AG04449 (cell line): ENCODE measurements around the gene STRADA.

Experiments used
- CTCF ChIA-PET: fragments of 350-600 bp; formaldehyde crosslinking; extraction: SDS; loops from one replicate; lab custom pipeline; 2021; ENCODE audit warnings: antibody characterized with exemption; lab: Yijun Ruan, JAX
- POLR2A ChIA-PET: fragments of 400-600, 350-600 bp; formaldehyde crosslinking; extraction: SDS; loops from one replicate; lab custom pipeline; 2020; ENCODE audit warnings: antibody characterized with exemption, inconsistent platforms; lab: Yijun Ruan, JAX
- DNase-seq: peaks from one replicate; pipeline ENCODE4 v3.0.0-alpha.2; 2010; ENCODE audit warnings: low read depth, low spot score
- H3K4me3 ChIP-seq: 2 replicates; pipeline ENCODE4 v1.5.1; 2011; ENCODE audit warnings: low read depth, mild to moderate bottlenecking, control low read depth, low read length
- TF ChIP-seq, protein P1 (sequence below): IDR thresholded peaks from one replicate; pipeline ENCODE4 v1.5.1; 2011; ENCODE audit warnings: mild to moderate bottlenecking, moderate library complexity, low read length, control low read depth, inconsistent platforms; ENCODE audit not compliant: insufficient read depth; ENCODE audit errors: missing control alignments

The STRADA gene

GRCh38 chr17:63764716-63765115 is 23.1 kb upstream of the STRADA start:
- POLR2A ChIA-PET: interaction anchor here (1.7 kb wide), 1 partner anchor 9 kb away, joined by 6 read pairs; the partner anchor contains the start of genes CCDC47 and DDX42
- no peak for DNase-seq
- TF ChIP-seq, protein P1, sequence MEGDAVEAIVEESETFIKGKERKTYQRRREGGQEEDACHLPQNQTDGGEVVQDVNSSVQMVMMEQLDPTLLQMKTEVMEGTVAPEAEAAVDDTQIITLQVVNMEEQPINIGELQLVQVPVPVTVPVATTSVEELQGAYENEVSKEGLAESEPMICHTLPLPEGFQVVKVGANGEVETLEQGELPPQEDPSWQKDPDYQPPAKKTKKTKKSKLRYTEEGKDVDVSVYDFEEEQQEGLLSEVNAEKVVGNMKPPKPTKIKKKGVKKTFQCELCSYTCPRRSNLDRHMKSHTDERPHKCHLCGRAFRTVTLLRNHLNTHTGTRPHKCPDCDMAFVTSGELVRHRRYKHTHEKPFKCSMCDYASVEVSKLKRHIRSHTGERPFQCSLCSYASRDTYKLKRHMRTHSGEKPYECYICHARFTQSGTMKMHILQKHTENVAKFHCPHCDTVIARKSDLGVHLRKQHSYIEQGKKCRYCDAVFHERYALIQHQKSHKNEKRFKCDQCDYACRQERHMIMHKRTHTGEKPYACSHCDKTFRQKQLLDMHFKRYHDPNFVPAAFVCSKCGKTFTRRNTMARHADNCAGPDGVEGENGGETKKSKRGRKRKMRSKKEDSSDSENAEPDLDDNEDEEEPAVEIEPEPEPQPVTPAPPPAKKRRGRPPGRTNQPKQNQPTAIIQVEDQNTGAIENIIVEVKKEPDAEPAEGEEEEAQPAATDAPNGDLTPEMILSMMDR: no peak
- no peak overlapping the region for H3K4me3 ChIP-seq
- CTCF ChIA-PET: interaction anchor here (0.6 to 1.4 kb wide), 2 partner anchors 15 to 18 kb away, joined by 3 to 4 read pairs; no protein-coding TSS in a partner anchor

DNA sequence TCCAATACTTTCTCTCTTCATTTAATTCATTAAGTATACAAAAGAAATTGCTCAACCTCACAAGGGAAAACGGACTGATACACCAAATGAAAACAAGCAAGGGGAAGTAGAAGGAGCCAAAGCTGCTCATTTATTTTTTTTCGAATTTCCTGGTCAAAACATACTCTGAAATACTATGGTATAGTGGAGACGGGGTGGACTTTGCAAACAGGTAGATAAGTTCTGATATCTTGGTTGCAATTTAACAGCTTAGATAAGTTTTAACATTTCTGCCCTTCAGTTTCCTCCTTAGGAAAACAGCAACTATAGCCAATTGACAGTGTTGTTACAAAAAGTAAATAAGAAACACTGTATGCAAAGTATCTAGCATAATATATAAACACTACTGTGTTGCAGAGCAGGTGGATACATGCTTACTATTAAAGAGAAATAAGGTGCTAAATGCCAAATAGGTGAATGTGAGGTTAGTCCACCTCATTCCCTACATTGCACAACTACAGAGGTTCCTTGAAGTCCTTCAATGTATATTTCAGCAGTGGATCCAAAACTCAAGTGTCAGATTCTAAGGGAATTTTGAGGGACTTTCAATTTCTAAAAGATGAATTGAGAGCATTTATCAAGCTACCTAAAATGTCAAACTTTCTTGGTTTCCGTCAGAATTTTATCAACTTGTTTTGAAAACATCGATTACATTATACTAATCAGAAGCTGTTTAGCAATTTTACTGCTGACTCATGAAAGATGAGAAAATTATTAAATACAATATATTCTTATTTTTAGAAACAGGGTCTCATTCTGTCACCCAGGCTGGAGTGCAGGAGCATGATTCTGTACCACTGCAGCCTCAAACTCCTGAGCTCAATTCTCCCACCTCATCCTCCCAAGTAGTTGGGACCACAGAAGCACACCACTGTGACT is 20.8 kb upstream of the STRADA start:
- CTCF ChIA-PET: interaction anchor here (1.0 to 1.3 kb wide), 2 partner anchors 11 to 12 kb away, joined by 3 read pairs; partner anchors contain the start of gene CCDC47
- no peak for DNase-seq
- H3K4me3 ChIP-seq: no peak overlapping the region
- POLR2A ChIA-PET: interaction anchor here (1.6 kb wide), 1 partner anchor 11 kb away, joined by 5 read pairs; the partner anchor contains the start of gene CCDC47
- TF ChIP-seq, protein P1: no peak

- POLR2A ChIA-PET: interaction anchor here (1.6 kb wide), 1 partner anchor 13 kb away, joined by 5 read pairs; the partner anchor contains the start of gene CCDC47
- CTCF ChIA-PET: interaction anchor here (1.0 kb wide), 1 partner anchor 12 kb away, joined by 3 read pairs; the partner anchor contains the start of gene CCDC47
These were observed 19.4 kb upstream of the STRADA start for GRCh38 chr17:63760771-63761539.

DNA sequence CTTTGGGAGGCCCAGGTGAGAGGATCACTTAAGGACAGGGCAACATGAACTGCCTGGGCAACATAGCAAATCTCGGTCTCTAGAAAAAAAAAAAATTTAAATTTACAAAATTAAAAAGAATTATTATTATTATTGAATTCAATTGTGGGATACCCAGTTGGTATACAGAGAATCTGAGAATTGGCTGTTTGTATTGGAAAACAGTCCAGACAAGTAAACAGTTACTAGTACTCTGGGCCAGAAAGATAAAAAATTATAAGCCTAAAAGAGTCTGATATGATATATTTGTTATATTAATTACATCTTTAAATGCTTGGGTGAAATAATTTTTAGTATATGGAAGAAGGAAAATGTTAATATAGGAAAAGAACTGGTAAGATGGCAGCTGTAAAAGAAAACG is 16.8 kb upstream of the STRADA start:
- ChIA-PET POLR2A (no interaction called here), CTCF (interaction anchor here (1.5 kb wide), 1 partner anchor 8 kb away, joined by 4 read pairs; no protein-coding TSS in a partner anchor)
- no peak for DNase-seq
- H3K4me3 ChIP-seq: no peak overlapping the region
- TF ChIP-seq, protein P1: no peak

More at GRCh38 chr17:63760771-63761539, 19.4 kb upstream of the STRADA start:
- no peak for DNase-seq
- no peak overlapping the region for H3K4me3 ChIP-seq
- TF ChIP-seq, protein P1: no peak

- H3K4me3 ChIP-seq: no peak overlapping the region
- TF ChIP-seq, protein P1: no peak
- CTCF ChIA-PET: interaction anchor here (1.0 kb wide), 1 partner anchor 56 kb away, joined by 3 read pairs; no protein-coding TSS in a partner anchor
- no peak for DNase-seq
- POLR2A ChIA-PET: no interaction called here
These were observed 12.4 kb upstream of the STRADA start for GRCh38 chr17:63754046-63754445.
